IPS-15b (cell line): ENCODE data around the gene USH2A.

Experiments
- H3K27me3 ChIP-seq: one replicate; pipeline ENCODE4 v1.6.1; 2013; ENCODE audit warnings: low read length; ENCODE audit not compliant: control insufficient read depth, insufficient read depth
- H3K36me3 ChIP-seq: one replicate; pipeline ENCODE4 v1.6.1; 2013; ENCODE audit warnings: low read length; ENCODE audit not compliant: control insufficient read depth, insufficient read depth
- H3K4me1 ChIP-seq: one replicate; pipeline ENCODE4 v1.6.1; 2013; ENCODE audit warnings: mild to moderate bottlenecking, low read length; ENCODE audit not compliant: control insufficient read depth, insufficient read depth
- H3K4me3 ChIP-seq: one replicate; pipeline ENCODE4 v1.5.1; 2013; ENCODE audit warnings: low read depth, low read length
- H3K9ac ChIP-seq: one replicate; pipeline ENCODE4 v1.6.1; 2013; ENCODE audit warnings: low read depth, mild to moderate bottlenecking, low read length
- H3K9me3 ChIP-seq: one replicate; pipeline ENCODE4 v1.6.1; 2013; ENCODE audit warnings: mild to moderate bottlenecking, low read length; ENCODE audit not compliant: control insufficient read depth, insufficient read depth

Gene USH2A

DNA sequence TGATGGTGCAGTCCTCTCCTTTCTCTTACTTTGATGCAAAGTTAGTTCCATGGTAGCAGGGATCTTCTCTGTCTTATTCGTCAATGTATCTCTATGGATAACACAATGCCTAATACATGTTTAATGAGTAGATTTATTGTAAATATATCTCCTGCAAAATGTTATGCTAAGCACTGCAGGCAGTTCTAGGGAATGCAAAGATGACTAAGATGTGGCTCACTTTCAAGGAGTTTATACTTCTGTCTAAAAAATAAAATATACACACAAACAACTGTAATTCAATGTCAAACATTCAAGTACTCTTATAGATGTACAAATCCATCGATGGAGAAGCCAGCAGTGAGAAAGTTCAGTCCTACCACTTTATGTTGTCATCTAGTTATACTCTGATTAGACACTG lies 661.8 kb downstream of the USH2A start:
- no peaks in the 10 kb centered on the region for H3K36me3 ChIP-seq

DNA sequence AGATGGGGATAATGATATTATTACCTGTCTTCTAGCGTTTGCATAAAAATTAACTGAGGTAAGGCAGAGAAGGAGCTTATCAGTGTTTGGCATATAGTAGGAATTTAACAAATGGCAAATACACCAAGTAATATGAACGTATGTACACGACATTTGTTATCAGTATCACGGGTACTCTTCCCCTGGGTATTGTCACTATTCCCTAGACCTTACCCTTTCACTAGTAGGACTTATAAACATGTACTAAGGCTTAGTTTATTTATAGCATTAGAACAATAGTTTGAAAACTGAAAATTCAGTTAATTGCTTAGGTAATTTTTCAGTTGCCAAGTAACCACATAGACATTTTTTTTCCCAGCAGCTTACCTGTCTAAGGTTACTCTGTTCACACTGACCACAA lies 669.1 kb downstream of the USH2A start:
- Histone ChIP-seq H3K4me3 (no peak overlapping the region), H3K4me1 (no peaks in the 10 kb centered on the region), H3K36me3 (no peaks in the 10 kb centered on the region), H3K27me3 (no peaks in the 10 kb centered on the region), H3K9ac (no peak overlapping the region), H3K9me3 (no peaks in the 10 kb centered on the region)

More for the DNA sequence above, 661.8 kb downstream of the USH2A start:
- no peak overlapping the region for H3K9ac ChIP-seq
- no peaks in the 10 kb centered on the region for H3K27me3 ChIP-seq
- no peak overlapping the region for H3K4me3 ChIP-seq
- H3K4me1 ChIP-seq = no peaks in the 10 kb centered on the region
- H3K9me3 ChIP-seq = no peaks in the 10 kb centered on the region

DNA sequence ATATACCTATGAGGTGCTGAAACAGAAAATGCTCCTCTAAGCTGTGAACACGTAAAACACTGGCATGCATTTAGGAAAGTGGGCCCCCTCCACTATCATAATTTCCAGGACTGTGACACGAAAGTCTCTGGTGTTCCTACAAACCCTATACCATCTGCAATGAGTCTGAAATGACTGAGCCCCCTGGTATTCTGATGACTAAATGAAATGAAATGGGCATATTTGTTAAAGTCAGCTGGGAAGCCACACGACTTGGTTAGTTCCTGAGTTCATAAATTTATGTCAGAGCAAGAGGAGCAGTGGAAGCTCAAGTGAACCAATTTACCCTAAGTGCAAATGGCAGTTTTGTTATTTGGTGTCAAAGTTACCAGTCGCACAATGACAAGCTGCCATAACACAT lies 673.8 kb downstream of the USH2A start:
- Histone ChIP-seq H3K4me3 (no peak overlapping the region), H3K9ac (no peak overlapping the region), H3K9me3 (no peaks in the 10 kb centered on the region), H3K4me1 (no peaks in the 10 kb centered on the region), H3K36me3 (no peaks in the 10 kb centered on the region), H3K27me3 (no peaks in the 10 kb centered on the region)

DNA sequence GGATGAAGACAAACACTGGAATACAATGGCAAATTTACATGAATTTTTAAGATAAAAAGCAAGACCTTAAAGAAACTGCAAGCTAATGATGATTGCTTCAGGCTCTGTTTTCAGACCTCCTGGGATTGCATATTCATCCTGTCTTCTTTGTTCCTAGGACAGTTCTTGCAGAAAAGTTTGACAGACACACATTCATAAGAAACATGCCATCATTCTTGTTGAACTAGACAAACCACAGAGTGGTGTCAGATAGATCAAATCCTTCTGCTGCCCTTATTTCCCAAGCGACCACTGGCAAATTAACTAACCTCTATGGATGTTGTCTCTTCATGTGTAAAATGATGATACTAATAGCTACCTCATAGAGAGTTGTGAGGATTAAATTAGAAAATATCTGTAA lies 674.8 kb downstream of the USH2A start:
- H3K36me3 ChIP-seq = no peaks in the 10 kb centered on the region
- H3K9me3 ChIP-seq = no peaks in the 10 kb centered on the region
- H3K4me3 ChIP-seq = no peak overlapping the region
- H3K4me1 ChIP-seq = no peaks in the 10 kb centered on the region
- no peak overlapping the region for H3K9ac ChIP-seq
- H3K27me3 ChIP-seq = no peaks in the 10 kb centered on the region

DNA sequence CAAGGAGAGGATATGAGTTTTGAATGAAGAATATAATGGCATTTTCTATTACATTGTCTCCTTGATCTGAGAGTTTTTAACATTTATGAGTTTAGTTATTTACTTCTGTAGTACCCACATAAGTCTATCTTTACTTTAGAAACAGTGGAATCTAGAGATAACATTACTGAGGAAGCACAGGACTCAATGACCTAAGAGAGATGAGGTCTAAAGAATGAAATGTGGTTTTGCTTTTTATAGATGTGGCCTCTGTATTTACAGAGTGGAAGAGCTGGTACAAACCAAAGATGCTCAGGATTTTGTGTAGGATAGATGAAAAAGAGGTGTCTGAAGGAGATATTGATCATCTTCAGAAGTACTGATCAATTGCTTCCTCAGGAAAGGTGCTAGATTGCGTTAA lies 678.8 kb downstream of the USH2A start:
- Histone ChIP-seq H3K9ac (no peak overlapping the region), H3K4me1 (no peaks in the 10 kb centered on the region), H3K36me3 (no peaks in the 10 kb centered on the region), H3K4me3 (no peak overlapping the region), H3K27me3 (no peaks in the 10 kb centered on the region), H3K9me3 (no peaks in the 10 kb centered on the region)

DNA sequence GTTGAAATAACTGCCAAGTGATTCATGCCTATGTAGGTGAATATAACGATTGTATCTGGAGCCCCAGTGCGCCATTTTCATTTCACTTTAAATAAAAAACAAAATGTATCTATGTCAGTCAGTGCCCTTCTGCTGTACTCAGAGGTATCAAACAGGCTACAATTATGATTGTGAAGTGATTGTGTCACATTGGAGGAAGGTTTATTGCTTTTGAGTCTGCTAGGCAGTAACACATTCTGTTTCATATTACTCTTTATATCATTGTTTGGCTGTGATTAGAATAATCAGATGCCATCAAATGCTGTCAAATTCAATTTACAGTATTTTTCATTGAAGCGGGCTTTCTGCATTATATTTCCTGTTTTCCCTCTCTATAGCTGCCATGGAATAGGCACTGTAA lies 684.2 kb downstream of the USH2A start:
- Histone ChIP-seq H3K9ac (no peak overlapping the region), H3K27me3 (no peaks in the 10 kb centered on the region), H3K36me3 (no peaks in the 10 kb centered on the region), H3K9me3 (no peaks in the 10 kb centered on the region), H3K4me1 (no peaks in the 10 kb centered on the region), H3K4me3 (no peak overlapping the region)

DNA sequence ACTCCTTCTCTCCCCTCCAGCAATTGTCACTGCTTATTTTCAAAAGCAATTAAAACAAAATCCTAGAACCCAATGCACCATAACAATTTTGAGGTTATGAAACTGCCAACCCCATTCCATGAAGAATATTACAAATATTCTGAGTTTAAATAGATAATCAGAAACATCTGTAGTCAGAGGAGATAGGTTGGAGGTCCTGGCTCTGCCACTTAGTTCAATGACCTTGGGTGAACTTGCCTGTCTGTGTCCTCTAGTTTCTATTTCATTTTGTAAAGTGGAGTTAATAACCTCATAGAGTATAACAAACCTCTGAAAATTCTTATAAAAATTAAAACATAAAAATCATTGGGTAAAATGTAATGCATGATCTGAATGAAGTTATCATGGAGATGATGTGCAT lies 691.5 kb downstream of the USH2A start:
- H3K4me3 ChIP-seq = no peak overlapping the region
- H3K4me1 ChIP-seq = no peaks in the 10 kb centered on the region
- H3K36me3 ChIP-seq = no peaks in the 10 kb centered on the region
- no peaks in the 10 kb centered on the region for H3K9me3 ChIP-seq
- H3K9ac ChIP-seq = no peak overlapping the region
- H3K27me3 ChIP-seq = no peaks in the 10 kb centered on the region

DNA sequence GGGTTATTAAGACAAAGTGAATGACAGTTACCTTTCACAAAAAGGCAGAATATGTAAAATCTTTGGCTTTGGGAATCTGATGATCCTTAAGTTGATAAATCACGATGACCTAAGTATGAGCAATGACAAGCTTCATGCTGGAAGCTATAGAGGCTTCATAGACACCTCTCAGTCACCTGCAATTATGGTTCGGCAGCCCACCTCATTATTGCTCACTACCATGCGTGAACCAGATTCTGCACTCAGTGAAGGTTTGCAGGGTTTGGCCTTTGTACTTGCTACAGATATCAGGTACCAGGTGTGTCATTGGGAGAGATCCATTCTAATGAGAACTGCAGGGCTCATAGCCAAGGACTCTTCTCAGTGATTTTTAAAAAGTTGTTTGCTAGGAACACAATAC lies 692.6 kb downstream of the USH2A start:
- Histone ChIP-seq H3K36me3 (no peaks in the 10 kb centered on the region), H3K9ac (no peak overlapping the region), H3K4me3 (no peak overlapping the region), H3K27me3 (no peaks in the 10 kb centered on the region), H3K9me3 (no peaks in the 10 kb centered on the region), H3K4me1 (no peaks in the 10 kb centered on the region)

DNA sequence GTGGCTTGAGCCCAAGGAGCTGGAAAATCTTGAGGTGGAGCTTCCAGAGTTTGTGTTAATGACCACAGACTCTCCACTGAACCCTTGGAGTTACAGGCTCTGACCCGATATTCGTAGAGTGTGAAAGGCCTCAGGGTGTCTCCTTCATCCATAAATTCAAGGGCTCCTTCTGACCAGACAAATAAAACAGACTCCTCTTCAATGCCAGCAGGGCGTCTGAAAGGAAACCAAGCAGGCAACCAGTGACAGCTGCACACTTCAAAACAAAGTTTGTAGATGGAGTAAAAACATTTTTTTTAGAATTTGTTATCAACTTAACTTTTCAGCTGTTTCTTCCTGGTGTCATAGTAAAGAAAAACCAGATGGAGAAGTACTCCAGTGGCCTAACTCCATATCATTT lies 695.1 kb downstream of the USH2A start:
- H3K9me3 ChIP-seq = no peaks in the 10 kb centered on the region
- no peaks in the 10 kb centered on the region for H3K27me3 ChIP-seq
- H3K36me3 ChIP-seq = no peaks in the 10 kb centered on the region

DNA sequence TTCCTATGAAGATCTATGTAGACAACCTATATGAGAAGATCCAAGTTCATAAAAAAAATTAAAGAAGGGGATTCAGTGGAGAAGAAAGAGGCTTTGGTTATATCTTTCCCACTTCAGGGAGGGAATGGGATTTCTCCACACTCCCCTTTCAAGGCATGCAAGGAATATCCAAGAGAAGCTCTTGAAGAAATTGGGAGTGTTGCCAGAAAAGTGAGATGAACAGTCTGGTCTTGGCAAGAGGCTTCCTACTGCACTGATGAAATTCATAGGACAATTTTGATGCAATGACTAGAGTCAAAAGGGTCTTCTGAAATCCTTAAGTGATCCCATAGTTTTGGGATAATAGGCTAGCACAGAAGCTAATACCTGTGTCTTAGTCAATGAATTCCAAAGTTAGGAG lies 703.1 kb downstream of the USH2A start:
- no peak overlapping the region for H3K4me3 ChIP-seq
- no peak overlapping the region for H3K9ac ChIP-seq
- H3K9me3 ChIP-seq = no peaks in the 10 kb centered on the region
- H3K27me3 ChIP-seq = no peaks in the 10 kb centered on the region
- no peaks in the 10 kb centered on the region for H3K36me3 ChIP-seq
- no peaks in the 10 kb centered on the region for H3K4me1 ChIP-seq

More for the DNA sequence above, 695.1 kb downstream of the USH2A start:
- H3K4me3 ChIP-seq = no peak overlapping the region
- H3K4me1 ChIP-seq = no peaks in the 10 kb centered on the region
- no peak overlapping the region for H3K9ac ChIP-seq

DNA sequence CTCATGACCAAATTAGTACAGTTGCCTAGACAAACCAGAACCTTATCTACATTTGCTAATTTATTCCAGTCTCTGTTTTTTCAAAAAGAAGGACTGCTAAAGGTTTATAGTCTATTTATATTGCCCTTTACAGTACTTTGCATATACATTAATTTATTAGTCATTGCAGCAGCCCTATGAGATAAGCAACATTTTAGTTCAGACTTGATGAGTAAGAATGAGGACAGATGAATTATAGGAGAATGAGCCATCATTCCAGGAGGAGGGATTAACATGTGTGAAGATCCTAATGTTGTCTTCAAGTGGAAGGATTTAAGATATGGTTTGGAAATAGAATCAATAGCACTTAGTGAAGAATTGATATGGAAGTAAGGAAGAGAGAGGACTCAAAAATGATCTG lies 703.7 kb downstream of the USH2A start:
- H3K9me3 ChIP-seq = no peaks in the 10 kb centered on the region
- H3K27me3 ChIP-seq = no peaks in the 10 kb centered on the region
- H3K36me3 ChIP-seq = no peaks in the 10 kb centered on the region
- H3K9ac ChIP-seq = no peak overlapping the region
- no peaks in the 10 kb centered on the region for H3K4me1 ChIP-seq
- H3K4me3 ChIP-seq = no peak overlapping the region

DNA sequence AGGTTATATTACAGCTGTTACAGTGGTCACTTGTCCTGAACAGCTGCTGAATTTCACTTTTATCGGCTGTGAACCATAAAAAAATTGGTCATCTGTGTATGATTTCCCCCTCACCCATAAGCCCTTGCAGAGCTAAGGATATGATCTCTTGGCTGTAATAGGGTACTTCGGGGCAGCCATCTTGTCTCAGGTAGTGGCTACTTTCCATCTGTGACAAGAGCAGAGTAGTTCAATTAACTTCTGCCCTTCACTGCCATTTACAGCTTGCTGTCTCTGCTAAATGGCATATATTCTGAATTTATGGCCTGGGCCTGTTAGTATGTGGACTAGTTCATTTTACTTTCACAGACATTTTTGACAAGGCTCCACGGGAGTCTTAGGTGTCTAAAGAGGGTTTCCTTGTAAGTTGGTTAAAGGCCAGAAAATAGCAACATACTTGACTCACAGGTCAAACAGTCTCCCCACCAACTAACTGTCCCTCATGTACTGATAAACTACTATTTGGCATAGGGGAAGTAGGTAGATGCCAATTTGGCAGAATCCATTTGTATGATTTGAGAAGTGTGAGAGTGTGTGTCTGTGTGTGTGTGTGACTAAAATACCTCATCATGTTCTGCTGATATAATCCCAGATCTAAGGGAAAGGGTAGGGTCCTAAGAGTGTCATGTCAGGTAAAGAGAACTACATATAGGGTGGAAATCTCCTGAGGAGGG lies 704.5 kb downstream of the USH2A start:
- H3K4me1 ChIP-seq = no peaks in the 10 kb centered on the region
- no peaks in the 10 kb centered on the region for H3K36me3 ChIP-seq
- no peak overlapping the region for H3K4me3 ChIP-seq
- H3K27me3 ChIP-seq = no peaks in the 10 kb centered on the region
- no peak overlapping the region for H3K9ac ChIP-seq
- H3K9me3 ChIP-seq = no peaks in the 10 kb centered on the region
